ENCODE measurements around the gene NUMB. TPM values are rescaled to one million over a fixed set of nuclear protein-coding genes. Genes with fewer than 3 reads are reported as not detected.
"Not testable (repeated sequence)": the region's sequence is repeated elsewhere in the genome, so short reads cannot be mapped to it uniquely, and the experiment has no call there.

NUMB gene
- total RNA-seq, 4 donors from 2014 or later = 43.1 to 83.4 (median 50.2) TPM

DNA sequence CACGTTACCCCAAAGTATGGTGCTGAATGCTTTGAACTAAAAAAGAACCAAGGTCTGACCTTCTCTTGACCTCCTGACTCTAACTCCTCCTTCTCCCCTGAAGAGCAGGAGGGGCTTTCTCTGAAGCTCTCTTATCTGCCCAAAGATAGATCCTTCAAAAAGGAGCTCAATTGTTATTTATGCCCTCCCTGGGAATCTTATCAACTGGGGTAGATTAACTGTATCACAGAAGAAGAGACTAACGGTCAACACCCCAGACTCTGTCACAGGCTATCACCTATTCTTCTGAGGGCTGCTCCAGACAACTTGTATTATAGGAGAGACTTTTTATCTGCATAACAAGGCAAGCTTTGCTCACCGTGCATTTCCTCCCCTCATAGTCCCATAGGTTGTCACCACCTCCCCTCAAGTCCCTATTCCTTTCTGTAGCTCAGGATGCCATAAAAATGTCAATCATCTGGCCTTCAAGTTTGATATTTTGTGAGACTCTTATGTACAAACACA lies 134.4 kb downstream of the NUMB start:
- Histone ChIP-seq H3K36me3 (peaks cover 7% of the 10 kb centered on the region), H3K4me3 (no peak overlapping the region), H3K4me1 (no peaks in the 10 kb centered on the region), H3K27ac (no peak overlapping the region), H3K9me3 (no peaks in the 10 kb centered on the region), H3K27me3 (no peaks in the 10 kb centered on the region)
- 73% methylated on average over 3 of the region's 3 CpGs for WGBS
- TF ChIP-seq EP300 (IDR thresholded peaks at IDR 0.05) = no peak
- no peak for TF ChIP-seq POLR2AphosphoS5 (IDR thresholded peaks at IDR 0.05)
- TF ChIP-seq, protein P1, sequence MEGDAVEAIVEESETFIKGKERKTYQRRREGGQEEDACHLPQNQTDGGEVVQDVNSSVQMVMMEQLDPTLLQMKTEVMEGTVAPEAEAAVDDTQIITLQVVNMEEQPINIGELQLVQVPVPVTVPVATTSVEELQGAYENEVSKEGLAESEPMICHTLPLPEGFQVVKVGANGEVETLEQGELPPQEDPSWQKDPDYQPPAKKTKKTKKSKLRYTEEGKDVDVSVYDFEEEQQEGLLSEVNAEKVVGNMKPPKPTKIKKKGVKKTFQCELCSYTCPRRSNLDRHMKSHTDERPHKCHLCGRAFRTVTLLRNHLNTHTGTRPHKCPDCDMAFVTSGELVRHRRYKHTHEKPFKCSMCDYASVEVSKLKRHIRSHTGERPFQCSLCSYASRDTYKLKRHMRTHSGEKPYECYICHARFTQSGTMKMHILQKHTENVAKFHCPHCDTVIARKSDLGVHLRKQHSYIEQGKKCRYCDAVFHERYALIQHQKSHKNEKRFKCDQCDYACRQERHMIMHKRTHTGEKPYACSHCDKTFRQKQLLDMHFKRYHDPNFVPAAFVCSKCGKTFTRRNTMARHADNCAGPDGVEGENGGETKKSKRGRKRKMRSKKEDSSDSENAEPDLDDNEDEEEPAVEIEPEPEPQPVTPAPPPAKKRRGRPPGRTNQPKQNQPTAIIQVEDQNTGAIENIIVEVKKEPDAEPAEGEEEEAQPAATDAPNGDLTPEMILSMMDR (IDR thresholded peaks at IDR 0.05) = no peak
- no peak for TF ChIP-seq POLR2A (IDR thresholded peaks at IDR 0.05)
- no peak for DNase-seq (ENCODE audit: low spot score in 2 of 2)

DNA sequence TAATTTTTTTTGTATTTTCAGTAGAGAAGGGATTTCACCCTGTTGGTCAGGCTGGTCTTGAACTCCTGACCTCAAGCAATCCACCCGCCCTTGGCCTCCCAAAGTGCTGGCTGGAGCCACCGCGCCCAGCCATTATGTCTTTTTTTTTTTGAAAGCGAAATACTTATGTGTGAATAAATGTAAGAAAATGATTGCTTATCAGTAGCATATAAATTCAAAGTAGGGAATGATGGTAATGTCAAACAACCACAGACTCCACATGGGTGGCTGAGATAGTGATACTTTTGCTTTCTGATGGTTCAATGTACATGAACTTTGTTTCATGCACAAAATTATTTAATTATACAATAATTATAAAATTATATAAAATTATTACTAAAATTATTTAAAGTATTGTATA lies 145.2 kb downstream of the NUMB start:
- no peak for TF ChIP-seq POLR2A (IDR thresholded peaks at IDR 0.05)
- TF ChIP-seq EP300 (IDR thresholded peaks at IDR 0.05) = no peak
- no peak overlapping the region for H3K27ac ChIP-seq
- no peaks in the 10 kb centered on the region for H3K27me3 ChIP-seq
- 98% methylated on average over 4 of the region's 4 CpGs for WGBS
- H3K9me3 ChIP-seq = no peaks in the 10 kb centered on the region
- H3K36me3 ChIP-seq = no peaks in the 10 kb centered on the region
- no peak for DNase-seq (ENCODE audit: low spot score in 2 of 2)
- H3K4me3 ChIP-seq = no peak overlapping the region
- H3K4me1 ChIP-seq = peaks cover 11% of the 10 kb centered on the region

DNA sequence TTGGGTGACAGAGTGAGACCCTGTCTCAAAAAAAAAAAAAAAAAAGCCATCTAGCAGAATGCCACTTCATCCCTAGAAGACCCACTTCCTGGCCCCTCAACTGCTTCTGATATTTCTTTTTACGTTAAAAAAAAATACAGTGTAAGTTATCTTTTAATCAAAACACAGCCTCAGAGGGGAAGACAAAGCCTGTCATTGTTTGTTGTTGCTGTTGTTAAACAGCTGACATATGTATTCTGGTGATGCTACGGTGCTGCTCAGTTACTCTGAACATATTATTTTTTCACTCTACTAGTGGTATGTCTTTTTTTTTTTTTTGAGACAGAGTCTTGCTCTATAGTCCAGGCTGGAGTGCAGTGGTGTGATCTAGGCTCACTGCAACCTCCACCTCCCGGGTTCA lies 145.7 kb downstream of the NUMB start:
- no peak for TF ChIP-seq EP300 (IDR thresholded peaks at IDR 0.05)
- no peak for TF ChIP-seq POLR2AphosphoS5 (IDR thresholded peaks at IDR 0.05)
- TF ChIP-seq POLR2A (IDR thresholded peaks at IDR 0.05) = no peak
- TF ChIP-seq, protein P1 (IDR thresholded peaks at IDR 0.05) = no peak
- Histone ChIP-seq H3K4me1 (peaks cover 11% of the 10 kb centered on the region), H3K9me3 (no peaks in the 10 kb centered on the region), H3K36me3 (no peaks in the 10 kb centered on the region), H3K27me3 (no peaks in the 10 kb centered on the region), H3K27ac (no peak overlapping the region), H3K4me3 (no peak overlapping the region)
- DNase-seq (ENCODE audit: low spot score in 2 of 2) = no peak
- WGBS = 89% methylated on average over 3 of the region's 3 CpGs

DNA sequence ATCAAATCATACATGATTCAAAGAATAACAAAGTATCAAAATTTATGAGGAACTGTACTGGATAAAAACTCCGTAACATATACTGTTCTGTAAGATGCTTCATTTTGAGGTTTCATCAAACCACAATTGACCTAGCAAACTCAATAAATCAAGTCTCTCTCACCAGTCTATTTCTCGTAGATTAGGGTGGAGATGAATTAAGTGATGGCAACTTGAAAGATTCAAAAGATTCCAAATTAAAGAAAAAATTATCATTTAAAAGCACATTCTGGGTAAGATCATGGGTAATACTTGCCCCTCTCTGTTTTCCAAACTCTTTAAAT lies 146.7 kb downstream of the NUMB start:
- TF ChIP-seq, protein P1 (IDR thresholded peaks at IDR 0.05) = no peak
- TF ChIP-seq POLR2AphosphoS5 (IDR thresholded peaks at IDR 0.05) = no peak
- TF ChIP-seq POLR2A (IDR thresholded peaks at IDR 0.05) = no peak
- no peak for TF ChIP-seq EP300 (IDR thresholded peaks at IDR 0.05)
- Histone ChIP-seq H3K9me3 (no peaks in the 10 kb centered on the region), H3K27ac (no peak overlapping the region)

DNA sequence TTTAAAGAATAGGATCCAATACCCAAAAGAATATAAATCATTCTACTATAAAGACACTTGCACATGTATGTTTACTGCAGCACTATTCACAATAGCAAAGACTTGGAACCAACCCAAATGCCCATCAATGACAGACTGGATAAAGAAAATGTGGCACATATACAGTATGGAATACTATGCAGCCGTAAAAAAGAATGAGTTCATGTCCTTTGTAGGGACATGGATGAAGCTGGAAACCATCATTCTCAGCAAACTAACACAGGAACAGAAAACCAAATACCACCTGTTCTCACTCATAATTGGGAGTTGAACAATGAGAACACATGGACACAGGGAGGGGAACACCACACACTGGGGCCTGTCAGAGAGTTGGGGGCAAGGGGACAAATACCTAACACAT lies 149.1 kb downstream of the NUMB start:
- not testable (repeated sequence) for H3K27ac ChIP-seq; DNase-seq (ENCODE audit: low spot score in 2 of 2); H3K4me3 ChIP-seq; H3K27me3 ChIP-seq; H3K9me3 ChIP-seq; H3K36me3 ChIP-seq
- H3K4me1 ChIP-seq = peaks cover 11% of the 10 kb centered on the region
- 100% methylated on average over 1 of the region's 1 CpG for WGBS

More for the DNA sequence above, 146.7 kb downstream of the NUMB start:
- 78% methylated on average over 2 of the region's 2 CpGs for whole genome bisulfite sequencing
- peaks cover 11% of the 10 kb centered on the region for H3K4me1 ChIP-seq
- no peak overlapping the region for H3K4me3 ChIP-seq
- no peaks in the 10 kb centered on the region for H3K27me3 ChIP-seq
- no peak for DNase-seq (ENCODE audit: low spot score in 2 of 2)
- no peaks in the 10 kb centered on the region for H3K36me3 ChIP-seq

DNA sequence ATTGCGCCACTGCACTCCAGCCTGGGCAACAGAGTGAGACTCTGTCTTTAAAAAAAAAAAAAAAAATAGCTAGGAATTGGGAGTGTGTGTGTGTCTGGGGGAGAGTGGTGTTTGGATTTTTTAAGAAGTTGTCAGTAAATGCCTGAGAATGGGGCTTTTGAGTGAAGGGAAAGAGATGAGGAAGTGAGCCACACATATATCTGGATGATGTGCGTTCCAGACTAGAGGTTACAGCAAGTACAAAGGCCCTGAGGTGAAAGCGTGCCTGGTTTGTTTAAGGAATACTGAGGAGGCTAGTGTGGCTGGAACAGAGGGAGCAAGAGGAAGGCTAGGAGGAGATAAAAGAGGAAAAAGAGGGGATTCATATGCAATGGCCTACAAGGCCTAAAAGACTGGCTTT lies 151.1 kb downstream of the NUMB start:
- Histone ChIP-seq H3K36me3 (no peaks in the 10 kb centered on the region), H3K4me3 (no peak overlapping the region), H3K27me3 (no peaks in the 10 kb centered on the region), H3K4me1 (peaks cover 11% of the 10 kb centered on the region), H3K27ac (no peak overlapping the region), H3K9me3 (no peaks in the 10 kb centered on the region)
- WGBS = 98% methylated on average over 3 of the region's 3 CpGs
- TF ChIP-seq EP300 (IDR thresholded peaks at IDR 0.05) = no peak
- TF ChIP-seq, protein P1 (IDR thresholded peaks at IDR 0.05) = no peak
- no peak for TF ChIP-seq POLR2A (IDR thresholded peaks at IDR 0.05)
- TF ChIP-seq POLR2AphosphoS5 (IDR thresholded peaks at IDR 0.05) = no peak
- DNase-seq (ENCODE audit: low spot score in 2 of 2) = no peak

Measured in suprapubic skin (tissue), 4 donors.